GM19025 (cell line): ENCODE results near the gene UGT2B10.
"Not testable (repeated sequence)": the region's sequence is repeated elsewhere in the genome, so short reads cannot be mapped to it uniquely, and the experiment has no call there.

ENCODE experiments used
- ATAC-seq: cut with Tn5 transposase; IDR thresholded peaks from one replicate; pipeline ENCODE4 v1.9.1; 2021; ENCODE audit warnings: mild to moderate bottlenecking, low read depth, moderate library complexity; ENCODE audit not compliant: unreplicated experiment

UGT2B10 gene

DNA sequence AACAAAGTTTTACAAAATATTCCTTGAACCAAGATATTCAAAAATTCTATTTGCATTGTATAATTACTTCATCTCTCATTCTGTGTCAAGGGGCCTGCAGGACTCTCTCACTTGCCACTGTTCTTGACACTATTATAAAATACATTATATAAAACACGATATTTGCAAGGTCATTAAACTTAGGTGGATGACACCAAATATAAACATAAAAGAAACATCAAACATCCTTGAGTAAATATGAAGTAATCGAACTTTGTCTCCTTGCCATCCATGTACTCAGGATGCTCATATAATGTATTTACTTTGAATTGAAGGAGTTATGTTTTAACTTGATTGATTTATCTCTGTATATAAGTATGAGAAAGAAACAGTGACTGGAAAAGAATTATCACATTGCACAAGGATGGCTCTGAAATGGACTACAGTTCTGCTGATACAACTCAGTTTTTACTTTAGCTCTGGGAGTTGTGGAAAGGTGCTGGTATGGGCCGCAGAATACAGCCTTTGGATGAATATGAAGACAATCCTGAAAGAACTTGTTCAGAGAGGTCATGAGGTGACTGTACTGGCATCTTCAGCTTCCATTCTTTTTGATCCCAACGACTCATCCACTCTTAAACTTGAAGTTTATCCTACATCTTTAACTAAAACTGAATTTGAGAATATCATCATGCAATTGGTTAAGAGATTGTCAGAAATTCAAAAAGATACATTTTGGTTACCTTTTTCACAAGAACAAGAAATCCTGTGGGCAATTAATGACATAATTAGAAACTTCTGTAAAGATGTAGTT, at the start of gene UGT2B10:
TSS of gene UGT2B10 (plus strand) at position 378 of the 793 bp plus-strand sequence. CDS start at position 404, 26 bp downstream.
- not testable (repeated sequence) for ATAC-seq

DNA sequence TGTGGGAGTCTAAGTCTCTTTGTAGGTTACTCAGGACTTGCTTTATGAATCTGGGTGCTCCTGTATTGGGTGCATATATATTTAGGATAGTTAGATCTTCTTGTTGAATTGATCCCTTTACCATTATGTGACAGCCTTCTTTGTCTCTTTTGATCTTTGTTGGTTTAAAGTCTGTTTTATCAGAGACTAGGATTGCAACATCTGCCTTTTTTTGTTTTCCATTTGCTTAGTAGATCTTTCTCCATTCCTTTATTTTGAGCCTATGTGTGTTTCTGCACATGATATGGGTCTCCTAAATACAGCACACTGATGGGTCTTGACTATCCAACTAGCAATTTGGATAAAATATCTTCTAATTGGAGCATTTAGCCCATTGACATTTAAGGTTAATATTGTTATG, 44.0 kb upstream of the UGT2B10 start:
- ATAC-seq: not testable (repeated sequence)

DNA sequence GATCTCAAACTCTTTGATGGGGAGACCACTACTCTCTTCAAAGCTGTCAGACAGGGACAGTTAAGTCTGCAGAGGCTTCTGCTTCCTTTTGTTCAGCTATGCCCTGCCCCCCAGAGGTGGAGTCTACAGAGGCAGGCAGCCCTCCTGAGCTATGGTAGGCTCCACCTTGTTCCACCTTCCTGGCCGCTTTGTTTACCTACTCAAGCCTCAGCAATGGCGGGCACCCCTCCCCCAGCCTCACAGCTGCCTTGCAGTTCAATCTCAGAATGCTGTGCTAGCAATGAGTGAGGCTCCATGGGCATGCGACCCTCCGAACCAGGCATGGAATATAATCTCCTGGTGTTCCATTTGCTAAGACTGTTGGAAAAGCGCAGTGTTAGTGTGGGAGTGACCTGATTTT, 42.1 kb upstream of the UGT2B10 start:
- ATAC-seq: no peak

DNA sequence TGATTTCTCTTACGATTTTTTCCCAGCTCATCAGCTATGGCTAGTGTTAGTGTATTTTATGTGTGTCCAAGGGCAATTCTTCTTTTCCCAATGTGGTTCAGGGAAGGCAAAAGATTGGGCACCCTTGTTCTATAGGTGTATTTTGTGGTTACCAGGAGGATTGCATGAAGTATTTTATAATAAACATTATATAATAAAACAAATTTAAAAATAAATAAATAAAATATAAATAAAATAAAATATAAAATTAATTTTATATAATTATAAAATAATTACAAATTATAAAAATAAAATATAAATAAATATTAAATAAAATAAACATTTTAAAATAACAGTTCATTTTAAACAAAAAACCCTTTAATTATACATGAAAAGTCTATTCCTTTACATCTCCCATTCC, 35.6 kb upstream of the UGT2B10 start:
- no peak for ATAC-seq

DNA sequence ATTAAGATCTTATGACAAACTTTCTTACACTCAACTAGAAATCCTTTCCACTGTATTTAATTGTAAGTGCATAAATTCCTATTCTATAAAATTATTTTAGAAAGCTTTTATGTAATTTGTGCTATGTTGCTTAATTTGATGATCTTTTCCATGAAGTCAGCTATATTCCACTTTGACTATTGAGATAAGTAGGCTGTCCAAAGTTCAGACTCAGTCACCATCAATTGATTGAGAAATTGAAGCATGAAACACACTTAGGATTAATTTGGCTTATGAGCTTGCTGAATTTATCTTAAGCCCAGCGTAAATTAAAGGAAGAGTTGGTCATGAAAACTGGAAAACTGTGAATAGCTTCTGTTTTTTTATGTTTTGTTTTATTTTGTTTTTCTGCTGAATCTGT, 18.7 kb upstream of the UGT2B10 start:
- ATAC-seq: no peak

DNA sequence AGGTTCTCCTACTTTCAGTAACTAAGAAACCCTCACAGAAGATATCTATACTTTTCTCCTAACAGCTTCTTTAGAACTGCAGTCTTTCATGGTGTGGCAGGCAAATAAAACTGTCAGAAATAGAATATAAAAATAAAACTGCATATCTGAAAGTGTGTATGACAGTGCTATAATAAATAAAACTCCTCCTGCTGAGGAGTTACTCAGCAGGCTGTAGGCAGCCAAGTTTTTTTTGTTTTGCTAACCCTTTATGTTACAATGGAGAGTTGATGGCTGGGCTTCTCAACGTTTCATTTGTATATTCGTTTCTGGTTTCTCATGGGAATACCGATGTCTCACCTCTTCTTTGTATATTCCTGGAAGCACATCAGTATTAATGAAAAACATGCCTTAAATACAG, 18.2 kb upstream of the UGT2B10 start:
- no peak for ATAC-seq

DNA sequence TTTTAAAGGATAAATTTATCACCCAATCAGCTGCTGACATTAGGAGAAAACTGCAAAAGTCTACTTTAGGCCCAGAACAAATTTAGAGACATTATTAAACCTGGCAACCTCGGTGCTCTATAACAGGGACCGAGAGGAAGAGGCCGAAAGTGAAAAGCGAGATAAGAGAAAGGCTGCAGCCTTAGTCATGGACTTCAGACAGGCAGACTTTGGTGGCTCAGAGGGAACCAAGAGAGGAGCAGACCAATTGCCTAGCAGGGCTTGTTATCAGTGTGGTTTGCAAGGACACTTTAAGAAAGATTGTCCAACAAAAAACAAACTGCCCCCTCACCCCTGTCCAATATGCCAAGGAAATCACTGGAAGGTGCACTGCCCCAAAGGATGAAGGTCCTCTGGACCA, 12.8 kb upstream of the UGT2B10 start:
- ATAC-seq: no peak

DNA sequence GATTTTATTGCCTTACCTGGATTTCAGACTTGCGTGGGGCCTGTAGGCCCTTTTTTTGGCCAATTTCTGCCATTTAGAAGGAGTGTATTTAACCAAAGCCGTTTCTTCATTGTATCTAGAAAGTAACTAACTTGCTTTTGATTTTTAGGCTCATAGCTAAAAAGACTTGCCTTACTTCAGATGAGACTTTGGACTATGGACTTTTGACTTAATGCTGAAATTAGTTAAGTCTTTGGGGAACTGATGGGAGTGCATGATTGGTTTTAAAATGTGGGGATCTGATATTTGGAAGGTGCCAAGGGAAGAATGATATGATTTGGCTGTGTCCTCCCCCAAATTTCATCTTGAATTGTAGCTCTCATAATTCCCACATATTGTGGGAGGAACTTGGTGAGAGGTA, 7.7 kb upstream of the UGT2B10 start:
- no peak for ATAC-seq

DNA sequence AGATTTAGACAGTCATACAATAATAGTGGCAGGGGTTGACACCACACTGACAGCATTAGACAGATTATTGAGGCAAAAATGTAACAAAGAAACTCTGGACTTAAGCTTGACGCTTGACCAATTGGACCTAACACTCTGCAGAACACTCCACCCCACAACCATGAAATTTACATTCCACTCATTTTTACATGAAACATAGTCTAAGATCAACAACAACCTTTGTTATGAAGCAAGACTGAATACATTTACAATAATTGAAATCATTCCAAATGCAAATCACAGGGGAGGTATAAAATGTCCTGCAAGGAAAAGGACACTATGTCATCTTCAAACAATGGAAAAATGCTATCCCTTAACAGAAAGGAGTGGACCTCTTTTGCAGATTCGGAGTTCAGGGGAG, 4.9 kb upstream of the UGT2B10 start:
- no peak for ATAC-seq

DNA sequence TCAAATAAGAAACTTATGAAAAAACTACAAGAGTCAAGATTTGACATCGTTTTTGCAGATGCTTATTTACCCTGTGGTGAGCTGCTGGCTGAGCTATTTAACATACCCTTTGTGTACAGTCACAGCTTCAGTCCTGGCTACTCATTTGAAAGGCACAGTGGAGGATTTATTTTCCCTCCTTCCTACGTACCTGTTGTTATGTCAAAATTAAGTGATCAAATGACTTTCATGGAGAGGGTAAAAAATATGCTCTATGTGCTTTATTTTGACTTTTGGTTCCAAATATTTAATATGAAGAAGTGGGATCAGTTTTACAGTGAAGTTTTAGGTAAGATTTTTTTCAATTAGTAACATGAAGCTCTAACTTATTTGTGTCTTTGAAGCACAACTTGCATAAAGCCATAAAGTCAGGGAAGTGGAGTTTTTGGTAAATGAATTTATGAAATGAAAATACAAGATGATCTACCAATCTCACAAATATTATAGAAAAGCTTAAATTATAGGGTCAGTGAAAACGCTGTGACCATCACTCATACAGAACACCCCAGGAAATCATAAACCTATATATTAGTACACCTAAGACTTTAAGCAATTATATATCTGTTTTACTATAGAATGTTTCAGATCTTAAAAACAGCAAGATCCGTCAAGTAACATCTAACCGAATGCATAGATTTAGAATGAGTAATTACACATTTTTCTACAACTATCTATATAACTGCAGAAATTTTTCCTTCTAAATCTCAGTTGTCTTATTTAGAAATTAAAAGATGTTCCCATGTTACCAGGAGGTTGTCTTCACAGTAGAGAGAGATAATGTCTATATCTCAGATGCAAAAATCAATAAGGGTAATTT, 844 bp downstream of the UGT2B10 start:
- ATAC-seq: not testable (repeated sequence)

DNA sequence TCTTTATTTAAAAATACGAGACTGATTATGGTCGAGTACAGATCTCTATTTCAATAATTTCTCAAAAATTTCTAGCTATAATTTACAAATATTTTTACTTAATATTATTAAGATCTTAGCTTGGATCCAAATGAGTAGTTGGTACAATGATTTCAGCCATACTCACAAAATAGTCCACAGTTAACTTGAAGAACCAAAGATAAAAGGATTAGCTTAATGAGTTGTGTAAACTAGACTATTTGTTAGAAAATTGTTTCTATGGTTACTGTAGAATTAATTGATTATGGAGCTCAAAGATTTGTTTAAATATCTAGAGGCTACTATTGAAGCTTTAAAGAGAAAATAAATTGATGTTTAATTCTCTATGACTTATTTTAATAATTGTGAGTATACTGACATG, 1.6 kb downstream of the UGT2B10 start:
- no peak for ATAC-seq

DNA sequence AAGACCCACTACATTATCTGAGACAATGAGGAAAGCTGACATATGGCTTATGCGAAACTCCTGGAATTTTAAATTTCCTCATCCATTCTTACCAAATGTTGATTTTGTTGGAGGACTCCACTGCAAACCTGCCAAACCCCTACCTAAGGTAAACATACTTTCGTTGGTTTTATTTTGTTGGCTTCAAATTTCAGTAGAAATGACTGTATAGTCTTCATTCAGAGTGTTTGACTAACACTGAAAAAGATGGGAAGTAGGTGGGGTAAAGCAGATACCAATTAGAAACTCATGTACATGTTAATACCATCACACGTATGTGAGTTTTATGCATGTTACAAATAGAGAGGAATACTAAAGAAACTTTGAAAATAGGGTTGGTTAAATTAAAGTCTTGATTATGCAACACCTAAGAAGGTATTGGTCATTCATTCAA, 2.3 kb downstream of the UGT2B10 start:
- not testable (repeated sequence) for ATAC-seq

DNA sequence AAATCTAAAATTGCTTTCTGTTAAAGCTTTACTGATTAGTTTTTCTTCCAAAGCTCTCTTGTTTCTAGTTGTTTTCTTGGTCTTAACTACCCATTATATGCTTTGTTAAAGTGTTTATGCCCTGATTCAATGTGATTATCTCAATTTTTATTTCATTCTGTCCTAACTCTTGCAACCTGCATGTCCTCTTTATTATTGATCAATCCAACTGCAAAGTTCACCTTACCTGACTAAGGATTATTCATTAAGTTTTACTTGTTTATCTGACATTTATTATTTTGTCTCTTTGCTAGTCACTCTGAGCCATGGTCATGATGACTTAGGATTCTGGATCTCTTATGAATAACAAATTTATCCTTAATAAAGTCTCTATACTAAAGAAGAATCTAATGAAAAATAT, 15.8 kb downstream of the UGT2B10 start:
- ATAC-seq: no peak

DNA sequence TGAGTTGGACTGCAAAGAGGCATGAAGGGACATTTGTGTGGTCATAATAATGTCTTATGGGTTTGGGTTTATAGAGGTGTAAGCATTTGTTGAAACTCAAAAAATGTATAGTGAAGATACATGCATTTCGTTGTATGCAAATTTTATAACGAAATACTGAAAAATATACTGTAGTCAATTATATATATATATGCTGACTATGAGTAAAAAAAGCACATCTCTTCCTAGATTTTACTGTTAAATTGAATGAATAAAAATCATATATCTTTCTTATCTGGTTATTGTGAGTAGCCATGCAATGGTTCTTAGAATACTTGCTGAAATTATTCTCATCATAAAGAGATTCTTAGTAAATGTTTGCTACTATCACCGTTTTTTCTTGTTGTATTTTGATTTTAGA, 34.5 kb downstream of the UGT2B10 start:
- no peak for ATAC-seq

DNA sequence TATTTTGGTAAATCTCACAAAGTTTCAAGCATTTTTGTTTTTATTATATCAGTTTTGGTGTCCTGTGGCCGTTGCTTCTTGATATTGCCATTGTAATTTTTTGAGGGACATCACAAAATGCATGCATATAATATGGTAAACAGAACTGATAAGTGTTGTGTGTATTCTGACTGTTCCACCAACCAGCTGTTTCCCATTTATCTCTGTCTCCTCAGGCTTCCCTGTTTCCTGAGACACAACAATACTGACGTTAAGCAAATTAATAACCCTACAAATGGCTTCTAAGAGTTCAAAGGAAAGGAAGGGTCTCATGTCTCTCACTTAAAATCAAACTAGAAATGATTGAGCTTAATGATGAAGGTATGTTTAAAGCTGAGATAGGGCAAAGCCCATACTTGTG, 40.0 kb downstream of the UGT2B10 start:
- ATAC-seq: no peak

DNA sequence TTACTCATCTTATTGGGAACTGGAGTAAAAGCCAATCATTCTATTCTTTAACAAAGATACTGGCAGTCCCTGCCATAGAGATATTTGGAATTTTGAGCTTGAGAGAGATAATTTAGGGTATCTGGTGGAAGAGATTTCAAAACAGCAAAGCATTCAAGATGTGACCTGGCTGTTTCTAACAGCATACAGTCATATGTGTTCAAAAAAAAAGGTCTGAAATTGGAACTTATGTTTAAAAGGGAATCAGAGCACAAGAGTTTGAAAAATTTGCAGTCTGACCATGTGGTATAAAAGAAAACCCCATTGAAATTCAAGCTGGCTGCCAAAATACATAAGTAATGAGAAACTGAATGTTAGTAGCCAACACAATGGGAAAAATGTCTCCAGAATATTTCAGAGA, 42.2 kb downstream of the UGT2B10 start:
- ATAC-seq: no peak

DNA sequence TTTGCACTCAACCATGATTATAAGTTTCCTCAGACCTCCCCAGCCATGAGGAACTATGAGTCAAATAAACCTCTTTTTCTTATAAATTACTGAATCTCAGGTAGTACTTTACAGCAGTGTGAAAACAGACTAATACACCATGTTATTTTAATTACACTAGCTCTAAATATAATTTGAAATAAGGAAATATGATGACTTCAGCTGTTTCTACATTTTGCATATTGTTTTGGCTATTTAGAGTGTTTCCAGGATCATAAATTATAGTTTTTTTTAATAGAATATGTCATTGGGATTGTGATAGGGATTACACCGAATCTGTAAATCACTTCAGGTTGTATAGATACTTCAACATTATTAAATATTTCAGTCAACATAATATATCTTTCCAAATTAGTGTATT, 43.9 kb downstream of the UGT2B10 start:
- ATAC-seq: no peak

DNA sequence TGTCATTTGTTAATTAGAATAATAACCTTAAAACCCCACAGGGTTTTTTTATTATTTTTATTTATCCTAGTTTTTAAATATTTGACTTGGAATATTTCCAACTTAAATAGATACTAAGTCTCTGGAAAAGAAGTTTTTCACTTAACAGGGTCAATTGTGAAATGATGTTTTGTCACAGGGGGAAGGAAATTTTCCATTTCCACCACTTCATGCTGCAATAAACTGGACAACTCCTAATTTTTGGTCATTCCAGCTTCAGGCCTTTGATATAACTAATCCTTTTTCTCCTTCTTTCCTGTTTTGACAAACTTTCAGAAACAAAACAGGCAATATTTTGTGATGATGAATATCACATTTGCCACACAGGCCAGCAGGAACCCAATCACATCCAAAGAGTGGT, 45.3 kb downstream of the UGT2B10 start:
- no peak for ATAC-seq

DNA sequence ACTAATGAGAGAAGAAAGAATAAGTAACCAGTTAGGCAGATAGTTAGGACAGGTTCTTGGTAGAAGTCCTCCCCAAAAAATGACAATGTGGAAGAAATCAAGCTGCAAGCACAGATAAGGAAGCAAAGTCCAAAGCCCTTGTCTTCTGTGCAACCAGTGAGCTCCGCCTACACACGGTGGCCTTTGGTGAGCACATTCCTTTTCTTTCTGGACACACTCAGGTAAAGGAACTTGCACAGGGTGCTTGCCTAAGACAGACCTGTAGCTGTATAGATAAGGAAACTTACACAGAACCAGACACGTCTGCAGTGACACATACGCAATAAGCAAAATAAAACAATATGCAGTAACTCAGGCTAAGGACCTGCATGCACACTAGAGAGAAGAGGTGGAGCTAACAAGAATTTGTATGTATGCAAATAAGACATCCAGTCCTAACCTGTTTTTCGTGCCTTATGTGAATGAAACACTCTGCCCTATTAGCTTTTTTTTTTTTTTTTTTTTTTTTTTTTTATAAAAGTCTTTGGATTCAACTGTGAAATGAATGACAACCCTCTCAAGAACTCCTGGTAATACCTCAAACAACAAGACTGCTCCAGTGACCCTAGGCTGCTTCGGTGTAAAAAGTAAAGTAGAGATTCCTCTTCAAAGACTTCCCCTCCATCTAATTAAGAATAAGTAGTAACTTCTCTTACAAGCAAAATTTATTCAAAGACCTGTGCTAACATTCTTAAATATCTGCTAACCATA, 48.8 kb downstream of the UGT2B10 start:
- no peak for ATAC-seq

DNA sequence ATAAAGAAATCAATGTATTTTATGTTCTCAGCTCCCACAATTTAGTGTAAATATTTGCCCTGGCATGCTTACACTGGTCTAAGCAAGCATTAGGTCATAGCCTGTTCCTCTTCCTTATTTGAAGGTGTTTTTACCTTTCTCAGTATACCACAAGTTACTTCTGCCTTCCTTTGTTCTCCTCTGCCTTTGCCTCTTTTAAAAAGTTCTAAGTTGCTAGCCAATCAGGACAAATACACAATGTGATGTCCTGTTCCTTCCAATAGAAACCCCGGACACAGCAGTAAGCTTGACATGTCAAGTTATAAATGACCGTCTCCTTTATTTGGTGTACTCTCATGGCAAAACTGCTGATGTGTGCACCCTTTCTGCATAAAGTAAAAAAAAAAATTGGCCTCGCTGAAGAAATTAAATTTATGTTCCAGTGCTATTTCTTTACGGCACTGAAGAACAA, 49.4 kb downstream of the UGT2B10 start:
- no peak for ATAC-seq

DNA sequence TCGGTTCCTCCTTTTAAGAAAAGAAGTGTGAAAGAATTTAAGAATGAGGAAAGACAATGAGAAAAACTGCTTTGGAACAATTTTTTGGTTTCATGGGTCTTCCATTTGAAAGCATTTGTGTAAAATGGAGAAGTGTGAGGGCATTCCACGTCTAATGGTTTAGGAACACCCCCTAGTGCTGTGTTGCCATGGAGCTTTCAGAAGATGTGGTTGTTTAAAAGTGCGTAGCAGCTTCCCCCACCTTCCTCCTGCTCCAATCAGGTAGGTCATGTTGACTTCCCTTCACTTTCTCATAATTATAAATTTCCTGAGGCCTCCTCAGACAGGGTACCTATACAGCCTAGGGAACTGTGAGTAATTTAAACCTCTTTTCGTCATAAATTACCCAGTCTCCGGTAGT, 50.0 kb downstream of the UGT2B10 start:
- no peak for ATAC-seq
